NCI-H2081 treated with DMSO at 0.1 percent for 48 hours (cell line): Measurements from ENCODE around the gene PLXNA2.

ENCODE experiments used
- DNase-seq: peaks from one replicate; lab custom pipeline; 2025; lab: John Stamatoyannopoulos, UW

Gene PLXNA2

DNA sequence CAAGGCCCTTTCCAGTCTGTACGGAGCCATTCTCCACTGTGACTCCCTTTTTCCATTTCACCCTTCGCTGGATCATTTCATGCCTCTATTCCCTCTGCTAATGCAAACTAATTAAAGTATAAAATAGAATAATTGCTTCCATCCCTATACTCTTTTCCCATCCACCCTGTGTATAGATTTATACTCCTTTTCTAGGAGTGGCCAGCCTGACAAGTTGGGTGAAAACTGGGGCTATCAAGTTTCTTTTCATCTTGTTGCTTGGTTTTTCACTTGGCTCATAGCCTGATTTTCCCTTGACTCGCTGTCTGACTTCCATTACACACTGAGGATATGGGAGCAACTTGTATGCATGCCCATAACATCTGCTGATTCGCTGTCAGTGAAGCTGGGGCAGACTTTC is 107.0 kb downstream of the PLXNA2 start:
- DNase-seq: no peak

DNA sequence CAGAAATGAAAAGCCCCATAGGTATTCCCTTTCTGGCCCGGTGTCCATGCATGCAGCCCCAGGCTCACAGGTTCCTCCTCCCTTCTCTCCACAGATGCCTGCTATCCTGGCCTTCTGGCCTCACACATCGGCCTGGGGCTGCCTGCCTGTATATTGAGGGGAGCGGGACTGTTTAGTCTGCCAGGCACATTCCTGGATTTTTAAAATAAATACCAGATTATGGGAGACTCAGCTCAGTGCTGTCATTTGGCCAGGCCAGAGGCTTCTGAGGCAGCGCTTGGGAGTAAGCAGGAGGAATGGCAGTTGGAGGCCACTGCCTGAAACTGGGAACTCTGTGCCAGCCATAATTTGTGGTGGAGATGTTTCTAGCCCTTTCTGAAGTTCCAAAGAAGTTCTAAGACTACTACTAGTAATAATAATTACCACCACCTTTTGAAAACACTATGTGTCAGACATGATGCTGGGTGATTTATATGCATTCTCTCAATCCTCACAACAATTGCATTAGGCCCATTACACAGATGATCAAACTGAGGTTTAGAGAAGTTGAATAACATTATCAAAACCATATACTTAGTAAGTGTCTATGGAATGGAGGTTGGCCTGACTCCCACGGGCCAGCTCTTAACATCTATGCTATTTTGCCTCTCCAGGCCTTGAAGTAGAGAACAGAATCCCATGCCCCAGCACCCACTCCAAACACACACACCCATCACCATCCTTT is 107.6 kb downstream of the PLXNA2 start:
- no peak for DNase-seq

DNA sequence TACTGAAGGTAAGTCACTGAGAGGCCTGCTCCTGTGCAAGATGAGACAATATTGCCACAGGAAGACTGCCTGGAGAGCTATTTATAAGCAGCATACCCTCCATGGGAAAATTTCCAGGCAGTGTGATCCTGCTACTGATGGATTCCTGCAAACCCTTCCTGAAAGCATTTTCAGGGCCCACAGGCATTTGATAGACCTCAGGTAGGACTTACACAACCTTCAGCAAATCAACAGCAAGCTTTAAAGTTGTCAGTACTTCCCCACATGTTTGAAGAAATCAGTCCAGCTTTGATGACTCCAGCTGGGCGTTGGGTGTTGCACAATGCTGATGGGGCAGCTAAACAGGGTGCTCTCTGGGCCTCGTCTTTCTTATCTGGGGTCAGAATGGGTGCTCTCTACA is 108.8 kb downstream of the PLXNA2 start:
- no peak for DNase-seq

DNA sequence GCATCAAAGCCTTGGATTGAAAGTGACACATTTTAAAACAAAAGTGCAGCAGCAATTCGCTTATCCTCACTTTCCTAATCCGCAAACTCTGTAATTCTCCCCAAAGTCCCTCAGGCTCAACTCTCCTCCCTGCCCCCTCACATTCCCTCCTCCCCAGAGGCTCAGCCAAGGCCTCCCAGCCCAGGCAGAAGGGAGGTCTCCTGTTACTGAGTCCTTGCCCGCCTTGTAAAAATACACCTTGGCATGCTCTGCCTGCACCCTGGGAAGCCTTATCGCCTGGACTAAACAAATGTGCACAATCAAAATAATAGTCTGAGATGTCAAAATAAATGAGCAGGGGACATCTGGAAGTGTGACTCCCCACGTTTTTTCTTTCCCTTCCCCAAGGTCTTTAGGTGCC is 109.7 kb downstream of the PLXNA2 start:
- no peak for DNase-seq

DNA sequence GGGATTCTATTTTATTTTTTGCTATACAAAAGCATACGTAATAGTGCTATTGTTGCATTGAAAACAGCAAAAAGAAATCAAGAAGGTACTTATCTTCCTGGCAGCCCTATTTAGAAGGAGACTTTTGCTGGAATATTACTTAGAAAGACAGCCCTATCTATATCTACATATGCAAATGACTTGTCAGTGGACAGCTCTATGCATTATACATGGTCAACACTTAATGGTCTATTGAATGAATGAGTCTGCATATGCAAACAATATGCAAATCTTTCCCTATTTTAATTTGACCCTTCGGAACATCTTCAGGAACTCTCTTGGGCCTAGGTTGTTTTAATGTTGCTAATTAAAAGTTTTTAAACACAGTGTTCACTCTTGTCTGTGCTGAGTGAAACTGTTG is 110.8 kb downstream of the PLXNA2 start:
- no peak for DNase-seq

DNA sequence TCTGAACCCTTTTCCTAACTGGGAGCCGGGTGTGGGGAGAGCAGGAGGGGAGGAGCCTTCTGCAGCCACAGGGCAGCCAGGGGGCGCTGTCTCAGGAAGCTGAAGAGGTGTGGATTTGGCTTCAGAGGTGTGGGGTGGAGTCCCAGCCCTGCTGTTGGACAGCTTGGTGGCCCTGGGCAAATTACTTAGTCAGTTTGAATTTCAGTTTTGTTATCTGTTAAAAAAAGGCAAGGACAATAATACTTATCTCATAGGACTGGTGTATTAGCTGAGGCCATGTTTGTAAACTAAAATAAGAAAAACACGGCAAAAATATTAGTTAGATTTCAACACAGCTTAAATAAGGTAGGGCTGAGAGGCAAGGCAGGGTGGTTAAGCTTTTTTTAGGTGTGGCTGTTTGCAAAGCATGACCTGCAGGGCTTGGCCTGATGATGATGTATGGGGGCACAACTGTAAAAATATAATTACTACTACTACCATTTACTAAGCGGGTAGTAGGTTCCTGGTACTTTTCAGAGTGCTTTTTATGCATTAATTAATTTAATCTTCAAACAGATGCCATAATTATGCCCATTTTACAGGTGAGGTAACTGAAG is 111.8 kb downstream of the PLXNA2 start:
- DNase-seq: peak; percentile 7

DNA sequence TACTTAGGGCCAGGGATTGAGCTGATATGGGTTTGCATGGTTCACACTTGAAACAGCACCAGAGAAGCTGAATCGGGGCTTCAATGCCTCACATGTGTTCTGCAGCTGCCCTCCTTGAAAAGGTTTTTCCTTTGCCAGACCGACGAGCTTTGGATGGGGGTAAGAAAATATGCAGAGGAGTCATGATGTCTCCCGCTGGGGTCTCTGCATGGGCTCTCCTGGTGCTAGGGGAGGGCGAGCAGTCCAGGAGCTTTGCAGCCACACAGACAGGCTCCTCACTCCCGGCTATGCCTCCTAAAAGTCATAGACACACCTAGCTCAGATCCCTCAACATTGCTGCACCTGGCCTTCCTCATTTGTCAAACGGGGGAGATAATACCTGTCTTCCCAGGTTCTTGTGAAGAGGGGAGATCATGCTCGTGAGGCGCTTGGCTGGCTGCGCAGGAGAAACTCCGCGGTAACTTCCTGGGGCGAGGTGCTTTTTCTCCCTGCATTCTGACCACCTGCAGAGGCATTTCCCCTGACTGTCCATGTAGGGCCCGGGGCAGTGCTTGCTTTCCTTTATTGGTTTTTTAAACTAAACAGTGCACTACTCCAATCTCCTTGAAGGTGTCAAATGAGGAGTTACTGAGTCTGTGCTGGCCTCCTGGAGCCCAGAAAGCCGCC is 112.4 kb downstream of the PLXNA2 start:
- no peak for DNase-seq

DNA sequence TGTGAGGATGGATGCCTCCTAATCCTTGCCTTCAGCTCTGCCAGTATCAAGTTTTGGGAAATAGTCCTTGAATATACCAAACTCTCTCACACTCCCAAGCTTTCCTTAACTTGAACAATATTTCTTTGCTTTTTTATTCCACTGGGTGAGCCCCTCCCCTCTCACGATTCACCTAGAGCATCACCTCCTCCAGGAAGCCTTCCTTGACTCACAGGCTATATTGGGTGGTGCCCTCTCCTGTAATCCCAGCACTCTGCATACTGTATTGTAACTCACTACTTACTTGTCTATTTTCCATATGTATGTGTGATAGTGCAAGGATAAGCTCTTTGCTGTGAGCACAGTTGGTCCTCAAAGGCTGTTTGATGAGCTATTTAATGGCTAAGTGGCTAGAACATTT is 114.7 kb downstream of the PLXNA2 start:
- no peak for DNase-seq

DNA sequence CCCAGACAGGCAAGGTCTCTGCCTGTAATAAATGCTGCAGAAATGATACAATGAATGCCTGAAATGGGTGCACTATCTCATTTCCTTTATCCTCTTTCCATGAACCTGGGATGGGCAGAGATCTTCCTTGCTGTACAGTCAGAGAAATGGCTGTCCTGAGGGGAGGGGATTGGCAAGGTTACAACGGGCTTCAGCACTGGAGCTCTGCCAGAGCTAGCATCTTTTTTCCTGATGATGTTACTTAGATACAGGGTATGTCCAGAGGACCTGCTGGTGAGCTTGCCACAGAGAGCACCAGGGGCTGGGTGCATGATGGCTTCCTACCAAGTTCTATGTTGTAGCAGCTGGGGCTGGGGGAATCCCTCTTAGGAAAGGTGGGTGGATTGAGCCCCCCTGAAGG is 115.1 kb downstream of the PLXNA2 start:
- no peak for DNase-seq

DNA sequence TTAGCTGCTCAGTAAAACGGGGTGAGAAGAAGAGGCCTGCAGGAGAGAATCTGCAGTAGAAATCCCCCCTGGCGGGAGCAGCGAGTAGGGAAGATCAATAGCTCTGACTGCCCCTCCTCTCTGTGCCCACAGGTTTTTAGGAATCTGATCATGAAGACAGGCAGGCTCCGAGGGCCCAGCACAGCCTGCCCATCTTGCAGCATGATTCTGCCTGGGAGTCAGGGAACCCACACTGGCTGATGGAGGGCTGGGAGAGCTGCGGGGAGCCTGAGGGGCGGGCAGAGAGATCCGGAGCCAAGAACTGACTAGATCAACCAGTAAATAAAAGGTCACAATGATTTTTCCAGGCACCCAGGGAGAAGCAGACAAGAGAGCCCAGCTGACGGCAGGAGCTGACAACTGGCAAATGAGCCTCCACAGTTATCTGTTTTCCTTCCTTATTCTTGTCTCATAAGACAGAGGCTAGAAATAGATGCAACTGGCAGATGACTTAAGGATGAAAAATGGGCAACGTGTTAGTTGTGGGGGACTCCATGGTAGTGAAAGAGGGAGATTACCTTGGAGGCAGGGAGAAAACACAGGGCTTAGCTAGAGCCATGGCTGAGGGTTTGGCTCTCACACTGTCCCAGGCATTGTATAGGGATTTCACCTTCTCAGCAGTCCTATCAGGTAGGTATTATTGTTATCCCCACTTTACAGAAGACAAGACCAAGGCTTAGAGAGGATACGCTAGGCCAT is 116.2 kb downstream of the PLXNA2 start:
- no peak for DNase-seq

DNA sequence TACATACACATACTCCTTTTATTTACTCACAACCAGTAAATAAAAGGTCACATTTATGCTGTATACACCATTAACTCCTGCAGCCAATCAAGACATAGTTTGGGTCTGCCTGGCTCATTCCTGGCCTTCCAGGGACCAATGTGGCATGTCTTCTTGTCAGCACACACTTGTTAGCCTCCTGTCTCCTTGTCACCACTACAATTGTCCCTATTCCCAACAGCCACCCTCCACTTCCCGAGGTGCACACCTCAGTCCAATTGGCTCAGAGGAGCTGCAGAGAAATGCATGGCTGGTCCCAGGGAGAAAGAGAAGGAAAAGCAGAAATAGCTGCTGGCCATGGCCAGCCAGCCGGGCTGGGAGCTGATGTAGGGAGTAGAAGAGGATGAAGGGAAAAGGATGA is 116.9 kb downstream of the PLXNA2 start:
- DNase-seq: no peak

DNA sequence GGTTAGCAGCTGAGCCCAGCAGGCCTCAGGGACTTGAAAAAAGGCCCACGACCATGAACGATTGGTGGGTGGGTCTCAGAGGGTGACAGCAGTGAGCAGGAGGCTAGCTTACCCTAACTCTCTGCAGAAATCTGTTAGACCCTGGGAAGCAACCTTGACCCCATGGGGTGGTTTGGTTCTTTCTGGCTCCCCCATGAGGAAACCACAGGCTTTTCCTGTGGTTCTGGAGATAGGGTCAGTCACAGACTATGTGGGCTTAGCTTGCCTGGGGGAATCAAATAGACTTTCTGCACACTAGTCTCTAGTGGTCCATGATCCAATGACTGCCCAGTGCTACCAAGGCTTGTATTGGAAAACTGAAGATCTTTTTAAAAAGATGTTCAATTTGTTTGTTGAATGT is 118.1 kb downstream of the PLXNA2 start:
- DNase-seq: no peak

DNA sequence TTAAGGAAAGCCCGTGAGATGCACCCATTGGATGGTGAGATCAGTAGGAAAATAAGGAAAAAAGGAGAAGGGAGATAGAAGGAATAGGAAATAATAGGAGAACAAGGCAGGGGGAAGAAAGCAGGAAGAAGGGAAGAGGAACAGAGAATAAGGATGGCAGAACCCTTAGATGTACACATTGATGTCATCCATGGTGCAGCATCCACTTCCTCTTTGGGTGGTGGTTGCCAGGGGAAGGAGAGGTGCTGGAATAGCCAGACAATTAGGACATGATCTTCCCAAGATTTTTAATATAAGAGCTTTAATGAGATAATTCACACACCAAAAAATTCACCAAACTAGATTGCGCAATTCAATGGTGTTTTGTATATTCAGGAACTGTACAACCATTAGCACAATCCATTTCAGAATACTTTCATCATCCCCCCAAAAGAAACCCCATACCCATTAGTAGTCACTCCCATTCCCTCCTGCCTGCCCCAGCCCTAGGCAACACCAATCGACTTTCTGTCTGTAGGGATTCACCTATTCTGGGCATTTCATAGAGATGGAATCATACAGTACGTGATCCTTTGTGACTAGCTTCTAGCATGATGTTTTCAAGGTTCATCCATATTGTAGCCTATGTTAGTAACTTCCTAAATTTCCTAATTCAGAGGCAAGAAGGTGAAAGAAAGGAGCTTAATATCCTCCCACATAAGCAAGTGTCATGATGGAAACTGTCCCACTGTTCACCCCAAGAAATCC is 121.4 kb downstream of the PLXNA2 start:
- DNase-seq: no peak

DNA sequence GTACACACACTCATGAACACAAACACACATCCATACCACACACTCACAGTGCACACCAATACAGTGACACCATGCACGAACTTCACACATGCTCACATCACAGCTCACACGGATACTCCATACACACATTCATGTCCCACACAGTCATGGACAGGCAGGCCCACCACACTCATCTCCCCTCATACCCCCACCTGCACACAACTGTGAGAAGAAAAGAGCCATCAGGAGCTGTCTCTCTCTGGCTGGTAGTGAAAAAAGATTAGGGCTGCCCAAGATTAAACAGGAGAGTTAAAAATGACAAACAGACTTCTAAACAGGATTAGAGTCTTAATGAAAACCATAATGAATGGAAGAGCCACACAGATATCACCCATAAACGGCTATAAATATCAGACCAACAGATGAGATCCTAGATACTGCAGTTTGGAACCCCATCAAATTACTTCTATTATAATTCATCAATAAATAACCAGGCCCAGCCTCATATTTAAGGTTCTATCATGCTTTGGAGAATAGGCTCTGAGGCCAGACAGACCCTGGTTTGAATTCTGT is 122.3 kb downstream of the PLXNA2 start:
- no peak for DNase-seq

DNA sequence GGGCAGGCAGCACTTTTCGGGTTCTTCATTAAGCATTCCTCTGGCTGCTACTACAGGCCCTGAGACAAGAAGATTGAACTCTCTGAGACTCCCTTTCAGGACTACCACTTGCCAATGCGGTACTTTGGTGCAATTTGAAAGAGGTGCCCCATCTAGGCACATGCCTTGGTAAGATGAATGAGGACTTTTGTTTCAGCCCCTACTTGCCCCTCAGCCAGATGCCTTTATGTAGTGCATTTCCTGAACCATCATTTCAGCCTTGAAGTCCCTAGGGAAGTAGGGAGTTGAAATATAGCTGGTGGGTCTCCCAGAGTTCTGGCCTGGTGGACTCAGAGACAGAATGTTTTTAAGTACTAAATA is 123.8 kb downstream of the PLXNA2 start:
- no peak for DNase-seq

DNA sequence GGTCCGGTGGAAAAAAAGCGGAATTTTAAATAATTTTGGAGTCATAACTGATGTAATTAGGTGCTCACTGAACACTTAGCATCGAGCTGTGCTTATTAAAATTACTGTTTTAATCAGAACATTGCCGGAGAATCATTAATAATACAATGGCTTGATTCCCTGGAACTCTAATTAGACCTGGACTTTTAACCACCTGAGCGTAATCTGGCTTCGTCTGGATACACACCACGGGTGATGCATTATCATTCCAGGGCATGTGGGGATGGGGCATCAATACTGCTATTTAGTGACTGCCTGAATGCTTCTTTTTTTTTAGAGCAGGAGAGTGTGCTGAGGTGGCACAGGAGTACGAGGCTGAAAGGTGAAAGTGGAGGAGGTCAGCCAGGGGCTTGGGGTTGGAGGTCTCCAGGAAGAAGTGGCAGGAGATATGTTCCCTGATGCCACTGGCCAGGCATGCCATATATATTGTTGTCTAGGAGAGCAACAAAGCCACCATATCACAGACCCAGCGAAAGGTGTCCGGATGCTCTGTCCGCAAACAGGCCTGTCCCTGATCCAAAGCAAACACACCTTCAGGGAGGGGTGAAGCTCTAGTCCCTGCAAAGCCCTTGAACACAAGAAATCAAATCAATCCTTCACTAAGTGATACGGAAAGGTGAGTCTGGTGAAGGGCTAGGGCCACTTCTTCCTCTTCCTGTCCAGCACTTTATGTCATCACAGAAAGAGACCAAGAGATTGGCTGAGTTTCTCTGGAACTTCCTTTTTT is 125.2 kb downstream of the PLXNA2 start:
- DNase-seq: no peak

DNA sequence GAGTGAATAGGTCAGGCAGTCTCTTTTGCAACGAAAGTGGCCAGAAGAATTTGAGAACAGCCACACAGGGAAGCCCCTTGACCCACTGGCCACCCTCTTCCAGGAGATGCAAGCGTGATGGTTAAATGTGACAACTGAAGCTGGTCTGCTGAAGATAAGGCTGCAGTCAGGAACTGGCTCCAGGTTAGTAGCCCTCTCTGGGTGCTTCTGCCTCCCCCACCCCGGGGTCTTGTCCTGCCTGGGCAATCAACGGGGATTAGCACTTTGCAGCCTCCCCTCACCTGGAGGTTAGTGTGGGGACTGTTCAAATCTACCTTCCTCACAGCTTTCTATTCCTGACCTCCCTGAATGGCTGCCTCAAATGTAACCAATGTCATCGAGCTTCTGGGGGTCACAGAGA is 125.9 kb downstream of the PLXNA2 start:
- DNase-seq: no peak

DNA sequence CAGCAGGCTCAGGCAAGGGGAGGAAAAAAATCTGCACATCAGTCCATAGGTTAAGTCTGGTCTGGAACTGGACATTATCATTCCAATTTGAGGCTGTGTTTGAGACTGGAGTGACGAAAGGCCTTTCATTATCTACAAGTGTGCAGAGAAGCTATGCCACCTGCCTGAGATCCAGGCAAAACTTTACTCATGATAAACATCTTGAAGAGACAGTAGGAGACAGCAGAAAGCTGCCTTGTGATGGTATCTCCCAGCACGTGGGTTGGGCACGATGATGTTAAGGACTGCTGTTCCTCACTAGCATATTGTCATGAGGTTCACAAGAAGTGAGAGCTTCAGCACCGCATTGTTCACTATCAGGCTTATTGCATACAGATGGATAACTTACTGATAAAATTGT is 126.4 kb downstream of the PLXNA2 start:
- no peak for DNase-seq

DNA sequence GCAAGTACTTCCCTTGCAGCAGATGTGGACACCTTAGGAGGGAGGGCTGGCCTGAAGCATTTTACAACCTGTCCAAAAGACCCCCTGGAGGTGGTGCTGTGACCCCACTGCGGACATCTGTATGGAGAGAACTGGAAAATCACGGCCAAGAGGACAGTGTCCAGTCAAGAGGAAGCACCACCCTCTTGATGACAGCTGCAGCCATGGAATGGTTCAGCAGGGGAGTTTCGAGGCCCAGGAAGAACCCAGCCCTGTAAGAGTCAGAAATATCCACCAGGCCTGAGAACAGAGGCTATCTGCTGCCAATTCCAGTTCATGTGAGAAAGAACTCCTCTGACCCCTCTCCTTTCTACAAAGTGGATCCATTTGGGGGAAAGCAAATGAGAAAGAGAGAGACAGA is 126.8 kb downstream of the PLXNA2 start:
- DNase-seq: no peak

DNA sequence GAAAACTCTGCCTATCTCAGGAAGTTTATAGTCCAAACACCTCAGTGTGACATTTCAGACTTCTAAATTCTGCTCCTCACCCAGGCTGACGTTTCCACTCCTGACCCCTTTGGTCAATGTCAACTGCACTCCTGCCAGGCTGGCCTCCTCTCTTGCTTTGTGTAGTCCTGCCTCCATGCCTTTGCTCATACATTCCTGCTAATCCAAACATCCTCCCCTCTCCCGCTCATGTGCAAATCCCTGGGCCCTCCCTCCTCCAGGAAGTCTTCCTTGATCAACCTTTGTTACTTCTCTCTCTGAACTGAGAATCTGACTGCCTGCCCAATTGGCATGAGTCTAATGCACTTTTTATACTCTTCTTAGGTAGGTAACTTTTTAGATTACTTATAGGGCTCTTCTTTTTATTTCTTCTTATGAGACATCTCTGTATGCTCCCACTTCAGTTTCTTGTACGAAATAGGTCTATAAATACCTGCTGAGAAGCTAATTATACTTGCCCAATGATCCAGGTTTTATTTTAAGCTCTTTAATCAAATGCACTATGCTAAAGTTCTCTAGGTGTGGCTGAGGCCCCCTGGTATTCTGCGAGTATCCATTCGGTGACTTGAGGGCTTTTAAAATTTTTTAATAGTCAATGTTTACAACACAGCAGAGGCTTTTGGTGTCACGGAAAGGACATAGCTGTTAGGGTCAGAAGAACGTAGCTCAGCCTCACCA is 128.1 kb downstream of the PLXNA2 start:
- no peak for DNase-seq

DNA sequence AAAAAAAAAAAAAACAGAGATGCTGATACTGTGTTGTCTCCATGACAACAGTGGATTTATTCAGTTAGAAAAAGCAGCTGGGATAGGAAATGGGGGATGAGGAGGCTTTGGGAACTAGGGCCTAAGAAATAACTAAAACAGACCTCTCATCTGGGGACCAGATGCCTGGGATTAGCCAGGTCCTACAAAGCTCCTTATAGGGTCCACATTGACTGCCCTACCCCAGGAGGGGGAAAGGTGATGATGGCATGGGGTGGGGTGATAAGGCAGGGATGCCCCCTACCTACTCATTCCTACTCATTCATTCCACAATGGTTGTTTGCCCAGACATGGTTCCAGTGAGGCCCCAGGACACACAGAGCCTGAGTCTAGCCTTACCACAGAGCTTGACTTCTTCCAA is 131.2 kb downstream of the PLXNA2 start:
- no peak for DNase-seq
